Peyer's patch (tissue), 4 donors: Measurements from ENCODE around the gene ZBTB8A. TPM values are rescaled to one million over a fixed set of nuclear protein-coding genes. Genes with fewer than 3 reads are reported as not detected.
"Not testable (repeated sequence)": the region's sequence is repeated elsewhere in the genome, so short reads cannot be mapped to it uniquely, and the experiment has no call there.

Experiments
- DNase-seq, 3 donors: peaks; one replicate each; pipeline ENCODE4 v3.0.0-alpha.2; 2017 to 2019
- H3K27ac ChIP-seq, 4 donors: fragments of 200-600 bp; sonication (generic); one replicate each; pipeline ENCODE4 v1.5.1; 2016 to 2019
- H3K27me3 ChIP-seq, 2 donors: fragments of 200-600 bp; sonication (generic); one replicate each; pipeline ENCODE4 v1.5.1; 2019
- H3K36me3 ChIP-seq, 3 donors: fragments of 200-600 bp; sonication (generic); one replicate each; pipeline ENCODE4 v1.5.1; 2016 to 2019
- H3K4me1 ChIP-seq, 4 donors: fragments of 200-600 bp; sonication (generic); one replicate each; pipeline ENCODE4 v1.5.1; 2016 to 2019
- H3K4me3 ChIP-seq, 4 donors: fragments of 200-600 bp; sonication (generic); 1 replicate in 3 of 4; 2 replicates in 1 of 4; pipeline ENCODE4 v1.5.1; 2016 to 2019; ENCODE audit warnings: mild to moderate bottlenecking in 1 of 4
- H3K9me3 ChIP-seq, 4 donors: fragments of 200-600 bp; sonication (generic); one replicate each; pipeline ENCODE4 v1.5.1; 2016 to 2019; ENCODE audit warnings: mild to moderate bottlenecking in 1 of 4
- POLR2A ChIP-seq, 2 donors: fragments of 450-650 bp; IDR thresholded peaks; one replicate each; pipeline ENCODE4 v1.5.1; 2017; ENCODE audit warnings: antibody characterized with exemption in 2 of 2, mild to moderate bottlenecking in 2 of 2, moderate library complexity in 2 of 2
- total RNA-seq, 4 donors: library from RNA; depleted of rRNA; stranded (reverse); fragments of >200 nt; gene quantifications; one replicate each; pipeline ENCODE4 v1.1.0, GENCODE V29; 2016
- TF ChIP-seq, protein P1 (sequence below), 6 experiments: fragments of 450-650 bp in 4 of 6; fragments of 200-600 bp in 2 of 6; sonication (generic) in 1 of 6; IDR thresholded peaks; one replicate each; pipeline ENCODE4 v1.5.1; 2017 to 2019; ENCODE audit warnings: antibody characterized with exemption in 6 of 6, mild to moderate bottlenecking in 3 of 6, moderate library complexity in 1 of 6

The ZBTB8A gene
- total RNA-seq, 4 donors from 2014 or later: 2.3 to 5.8 (median 4.7) TPM

DNA sequence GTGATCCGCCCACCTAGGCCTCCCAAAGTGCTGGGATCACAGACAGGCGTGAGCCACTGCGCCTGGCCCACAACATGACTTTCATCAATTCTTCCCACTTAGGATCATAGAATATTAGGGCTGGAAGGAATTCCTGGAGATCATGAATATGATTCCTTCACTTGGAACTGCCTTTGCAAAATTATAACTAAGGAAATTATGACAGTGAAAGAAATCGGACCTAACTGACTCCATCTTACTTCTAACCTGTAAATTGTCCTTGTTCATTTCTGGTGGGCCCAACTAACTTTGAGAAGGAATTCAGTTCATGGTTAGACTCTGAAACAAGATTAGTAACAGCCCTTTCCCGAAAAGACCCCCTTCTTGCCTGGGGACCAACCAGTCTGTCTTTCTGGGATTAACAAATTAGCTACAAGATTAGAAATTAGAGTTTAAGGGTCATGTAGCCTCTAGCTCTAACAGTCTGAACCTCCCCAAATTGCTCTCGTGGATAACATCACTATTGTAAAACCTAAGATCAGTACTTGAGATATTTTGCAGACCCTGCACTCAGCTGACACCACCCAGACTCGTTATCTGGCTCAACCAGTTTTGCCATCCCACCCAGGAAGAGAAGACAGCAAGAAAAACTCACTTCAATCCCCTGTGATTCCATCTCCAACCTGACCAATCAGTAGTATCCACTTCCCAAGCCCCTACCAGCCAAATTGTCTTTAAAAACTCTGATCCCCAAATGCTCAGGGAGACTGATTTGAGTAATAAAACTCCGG is 96.5 kb downstream of the ZBTB8A start:
- H3K36me3 ChIP-seq: peaks cover 0 to 28% (median 0%) of the 10 kb centered on the region in 3 donors
- no peak for DNase-seq
- no peak overlapping the region for H3K4me3 ChIP-seq
- no peaks in the 10 kb centered on the region for H3K27me3 ChIP-seq
- H3K4me1 ChIP-seq: no peaks in the 10 kb centered on the region
- no peaks in the 10 kb centered on the region for H3K9me3 ChIP-seq
- H3K27ac ChIP-seq: no peak overlapping the region
- TF ChIP-seq, protein P1, sequence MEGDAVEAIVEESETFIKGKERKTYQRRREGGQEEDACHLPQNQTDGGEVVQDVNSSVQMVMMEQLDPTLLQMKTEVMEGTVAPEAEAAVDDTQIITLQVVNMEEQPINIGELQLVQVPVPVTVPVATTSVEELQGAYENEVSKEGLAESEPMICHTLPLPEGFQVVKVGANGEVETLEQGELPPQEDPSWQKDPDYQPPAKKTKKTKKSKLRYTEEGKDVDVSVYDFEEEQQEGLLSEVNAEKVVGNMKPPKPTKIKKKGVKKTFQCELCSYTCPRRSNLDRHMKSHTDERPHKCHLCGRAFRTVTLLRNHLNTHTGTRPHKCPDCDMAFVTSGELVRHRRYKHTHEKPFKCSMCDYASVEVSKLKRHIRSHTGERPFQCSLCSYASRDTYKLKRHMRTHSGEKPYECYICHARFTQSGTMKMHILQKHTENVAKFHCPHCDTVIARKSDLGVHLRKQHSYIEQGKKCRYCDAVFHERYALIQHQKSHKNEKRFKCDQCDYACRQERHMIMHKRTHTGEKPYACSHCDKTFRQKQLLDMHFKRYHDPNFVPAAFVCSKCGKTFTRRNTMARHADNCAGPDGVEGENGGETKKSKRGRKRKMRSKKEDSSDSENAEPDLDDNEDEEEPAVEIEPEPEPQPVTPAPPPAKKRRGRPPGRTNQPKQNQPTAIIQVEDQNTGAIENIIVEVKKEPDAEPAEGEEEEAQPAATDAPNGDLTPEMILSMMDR (IDR thresholded peaks at IDR 0.05): no peak
- TF ChIP-seq POLR2A (IDR thresholded peaks at IDR 0.05): no peak

DNA sequence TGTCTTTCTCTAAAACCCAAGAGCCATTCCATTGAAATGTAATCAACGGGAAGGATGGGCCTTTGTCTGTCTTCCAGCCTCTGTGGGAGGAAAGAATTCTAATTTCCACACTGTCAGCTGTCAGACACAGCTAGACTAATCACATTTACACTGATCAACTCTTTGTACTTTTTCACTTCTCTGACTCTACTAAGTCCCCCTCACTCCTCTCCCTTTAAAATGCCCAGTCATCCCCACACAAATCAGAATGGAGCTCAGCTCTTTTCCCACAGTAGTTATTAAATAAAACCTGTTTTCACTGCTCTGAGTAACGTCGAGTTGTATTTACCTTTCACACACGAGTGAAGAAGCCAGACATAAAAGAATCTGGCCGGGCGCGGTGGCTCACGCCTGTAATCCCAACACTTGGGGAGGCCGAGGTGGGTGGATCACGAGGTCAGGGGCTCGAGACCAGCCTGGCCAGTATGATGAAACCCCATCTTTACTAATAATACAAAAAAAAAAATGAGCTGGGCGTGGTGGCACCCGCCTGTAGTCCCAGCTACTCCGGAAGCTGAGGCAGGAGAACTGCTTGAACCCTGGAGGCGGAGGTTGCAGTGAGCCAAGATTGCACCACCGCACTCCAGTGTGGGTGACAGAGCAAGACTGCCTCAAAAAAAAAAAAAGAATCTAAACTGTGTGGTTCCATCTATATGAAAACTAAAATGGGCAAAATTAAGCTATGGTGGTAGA is 97.9 kb downstream of the ZBTB8A start:
- Histone ChIP-seq H3K4me1 (no peaks in the 10 kb centered on the region), H3K9me3 (no peaks in the 10 kb centered on the region), H3K27ac (no peak overlapping the region), H3K36me3 (peaks cover 0 to 28% (median 0%) of the 10 kb centered on the region in 3 donors), H3K4me3 (no peak overlapping the region), H3K27me3 (no peaks in the 10 kb centered on the region)
- TF ChIP-seq, protein P1 (IDR thresholded peaks at IDR 0.05): no peak
- TF ChIP-seq POLR2A (IDR thresholded peaks at IDR 0.05): no peak
- DNase-seq: no peak

DNA sequence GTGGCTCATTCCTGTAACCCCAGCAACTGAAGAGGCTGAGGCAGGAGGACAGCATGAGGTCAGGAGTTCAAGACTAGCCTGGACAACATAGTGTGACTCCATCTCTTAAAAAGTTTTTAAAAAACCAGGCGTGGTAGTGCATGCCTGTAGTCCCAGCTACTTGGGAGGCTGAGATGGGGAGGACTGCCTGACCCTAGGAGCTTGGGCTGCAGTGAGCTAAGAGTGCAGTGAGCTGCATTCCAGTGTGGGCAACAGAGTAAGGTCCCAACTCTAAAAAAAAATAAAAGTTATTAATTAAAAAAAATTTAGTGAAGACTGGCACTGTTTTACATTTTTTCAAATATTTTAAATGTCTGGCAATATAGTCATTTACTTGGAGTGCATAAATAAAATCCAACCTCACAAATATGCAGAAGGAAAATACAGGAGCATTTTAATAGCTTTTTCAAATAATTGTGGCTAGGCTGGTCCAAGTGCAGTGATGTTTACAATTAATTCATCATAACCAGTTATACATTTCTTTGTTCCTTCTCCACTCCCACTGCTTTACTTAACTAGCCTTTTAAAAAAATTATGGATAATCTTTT is 100.4 kb downstream of the ZBTB8A start:
- H3K36me3 ChIP-seq: peaks cover 0 to 6% (median 0%) of the 10 kb centered on the region in 3 donors
- H3K4me1 ChIP-seq: no peaks in the 10 kb centered on the region
- no peak overlapping the region for H3K27ac ChIP-seq
- no peaks in the 10 kb centered on the region for H3K9me3 ChIP-seq
- DNase-seq: no peak
- TF ChIP-seq, protein P1 (IDR thresholded peaks at IDR 0.05): no peak
- no peak overlapping the region for H3K4me3 ChIP-seq
- no peaks in the 10 kb centered on the region for H3K27me3 ChIP-seq

DNA sequence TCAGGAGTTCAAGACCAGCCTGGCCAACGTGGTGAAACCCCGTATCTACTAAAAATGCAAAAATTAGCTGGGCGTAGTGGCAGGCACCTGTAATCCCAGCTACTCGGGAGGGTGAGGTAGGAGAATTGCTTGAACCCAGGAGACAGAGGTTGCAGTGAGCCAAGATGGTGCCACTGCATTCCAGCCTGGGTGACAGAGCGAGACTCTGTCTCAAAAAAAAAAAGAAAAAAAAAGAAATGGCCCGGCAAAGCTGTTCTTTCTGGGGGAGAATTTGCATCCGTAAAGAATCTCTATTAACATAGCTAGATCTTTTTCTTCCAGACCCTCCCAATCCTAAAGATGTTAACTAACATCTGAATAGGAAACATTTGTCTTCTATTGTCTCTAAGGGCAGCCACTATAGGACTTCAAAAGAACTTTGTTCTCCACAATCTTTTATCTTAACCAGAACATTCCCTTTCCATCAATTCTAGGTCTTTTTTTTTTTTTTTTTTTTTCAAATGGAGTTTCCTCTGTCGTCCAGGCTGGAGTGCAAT is 103.1 kb downstream of the ZBTB8A start:
- H3K4me3 ChIP-seq: not testable (repeated sequence)

DNA sequence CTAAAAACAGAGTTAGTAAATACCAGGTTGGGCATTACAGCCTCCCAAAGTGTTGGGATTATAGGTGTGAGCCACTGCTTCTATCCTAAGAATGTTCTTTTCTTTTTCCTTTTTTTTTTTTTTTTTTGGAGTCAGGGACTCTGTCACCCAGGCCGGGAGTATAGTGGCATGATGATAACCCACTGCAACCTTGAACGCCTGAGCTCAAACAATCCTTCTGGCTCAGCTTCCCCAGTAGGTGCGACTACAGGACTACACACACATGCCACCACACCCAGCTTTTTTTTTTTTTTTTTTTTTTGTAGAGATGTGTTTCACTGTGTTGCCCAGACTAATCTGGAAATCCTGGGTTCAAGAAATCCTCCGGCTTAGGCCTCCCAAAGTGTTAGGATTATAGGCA is 105.2 kb downstream of the ZBTB8A start:
- H3K9me3 ChIP-seq: no peaks in the 10 kb centered on the region
- peaks cover 0 to 24% (median 0%) of the 10 kb centered on the region in 4 donors for H3K4me1 ChIP-seq
- no peak for DNase-seq
- no peaks in the 10 kb centered on the region for H3K27me3 ChIP-seq
- no peak overlapping the region for H3K27ac ChIP-seq
- TF ChIP-seq, protein P1 (IDR thresholded peaks at IDR 0.05): no peak
- no peak for TF ChIP-seq POLR2A (IDR thresholded peaks at IDR 0.05)
- H3K4me3 ChIP-seq: no peak overlapping the region
- H3K36me3 ChIP-seq: peaks cover 0 to 3% (median 0%) of the 10 kb centered on the region in 3 donors

More for the DNA sequence above, 103.1 kb downstream of the ZBTB8A start:
- not testable (repeated sequence) for H3K9me3 ChIP-seq, H3K27ac ChIP-seq, DNase-seq, H3K36me3 ChIP-seq, H3K27me3 ChIP-seq
- H3K4me1 ChIP-seq: peaks cover 0 to 13% (median 0%) of the 10 kb centered on the region in 4 donors
